Brain pericyte (primary cell): ENCODE results near the gene KCNC4.

Experiments
- DNase-seq: peaks from one replicate; pipeline ENCODE4 v3.0.0-alpha.2; 2012; ENCODE audit warnings: low read depth, low spot score

The KCNC4 gene

GRCh38 chr1:110211496-110212168 is 1.5 kb downstream of the KCNC4 start:
- no peak for DNase-seq

DNA sequence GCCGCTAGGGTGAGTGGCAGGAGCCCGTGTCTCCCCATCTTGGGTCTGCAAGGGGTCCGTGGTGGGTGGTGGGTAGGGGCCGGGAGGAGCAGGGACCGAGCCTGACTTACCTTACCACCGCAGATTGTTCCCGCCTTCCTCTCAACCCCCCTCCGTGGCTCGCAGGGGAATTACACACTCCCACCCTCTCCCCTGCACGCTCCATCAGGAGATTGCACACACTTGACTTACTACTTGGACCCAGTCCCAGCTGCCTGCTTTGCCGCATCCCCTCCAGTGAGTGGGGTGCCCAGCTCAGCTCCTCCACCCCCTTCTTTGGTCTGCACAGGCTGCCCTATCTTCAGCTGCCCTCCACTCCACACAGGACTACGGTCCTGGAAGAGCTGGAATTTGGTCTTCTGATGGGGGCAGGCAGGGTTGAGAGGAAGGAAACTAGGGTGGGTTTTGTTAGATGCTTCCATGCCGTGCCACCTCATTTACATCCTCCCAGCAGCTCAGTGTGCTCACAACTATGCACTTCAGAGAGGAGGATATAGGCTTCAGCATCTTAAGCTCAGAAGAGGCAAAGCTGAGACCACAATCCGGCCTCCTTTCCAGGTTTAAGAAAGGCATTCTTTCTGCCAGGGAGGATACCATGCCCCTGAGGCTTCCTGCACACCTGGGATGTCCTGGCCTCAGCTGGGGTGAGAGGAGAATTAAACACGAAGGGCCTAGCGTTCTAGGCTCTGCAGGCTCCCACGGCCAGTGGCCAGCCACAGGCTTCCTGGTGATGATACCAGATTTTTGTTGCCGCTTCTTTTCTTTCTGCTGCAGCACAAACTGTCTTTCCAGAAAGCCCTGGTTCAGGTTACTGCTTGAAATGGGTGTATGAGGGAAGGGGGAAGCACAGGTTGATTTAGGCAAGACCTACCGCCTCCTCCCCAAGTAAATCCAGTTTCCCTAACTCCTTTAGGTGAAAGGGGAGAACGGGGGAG is 2.3 kb downstream of the KCNC4 start:
- no peak for DNase-seq

GRCh38 chr1:110213143-110213540 is 3.0 kb downstream of the KCNC4 start:
- no peak for DNase-seq

DNA sequence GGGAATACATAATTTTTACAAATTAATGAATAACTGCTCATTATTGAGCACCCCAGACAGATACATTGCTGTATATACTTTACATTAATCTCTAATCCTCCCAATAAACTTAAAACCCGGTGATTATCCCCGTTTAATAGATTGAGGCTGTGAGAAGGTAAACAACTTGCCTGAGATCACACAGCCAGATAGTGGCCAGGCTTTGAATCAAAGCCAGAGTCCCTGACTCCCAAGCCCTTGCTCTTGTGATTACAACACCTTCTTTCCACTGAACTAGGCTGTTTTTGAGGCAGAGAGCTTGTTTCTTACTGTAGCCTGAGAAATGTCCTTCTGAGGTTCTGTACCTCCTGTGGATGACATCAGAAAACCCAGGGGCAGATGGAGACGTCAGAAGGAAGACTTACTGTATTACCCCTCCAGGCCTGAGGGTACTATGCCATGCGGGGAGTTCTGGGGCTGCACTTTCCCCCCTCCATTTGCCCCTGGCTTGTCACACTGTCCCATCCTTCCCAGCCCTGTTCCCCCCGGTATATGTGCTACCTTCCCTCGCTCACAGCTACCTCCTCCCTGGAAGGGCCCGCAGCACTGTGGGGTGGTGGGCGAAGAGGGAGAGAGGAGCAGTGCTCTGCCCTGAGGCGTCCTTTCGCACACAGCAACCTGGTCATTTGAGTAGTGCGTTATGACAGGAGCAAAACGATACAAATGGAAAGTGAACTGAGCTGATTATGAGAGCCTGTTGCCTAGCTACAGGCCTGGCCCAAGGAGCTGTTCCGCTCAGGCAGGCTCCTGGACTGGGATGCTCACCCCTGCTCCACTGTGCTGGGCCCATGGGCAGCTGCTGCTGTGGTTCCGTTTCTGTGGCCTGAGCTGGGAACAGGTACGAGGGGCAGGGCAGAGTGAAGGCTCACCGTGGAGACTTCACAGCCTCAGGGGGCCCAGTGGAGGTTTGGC is 4.6 kb downstream of the KCNC4 start:
- DNase-seq, result no peak

DNA sequence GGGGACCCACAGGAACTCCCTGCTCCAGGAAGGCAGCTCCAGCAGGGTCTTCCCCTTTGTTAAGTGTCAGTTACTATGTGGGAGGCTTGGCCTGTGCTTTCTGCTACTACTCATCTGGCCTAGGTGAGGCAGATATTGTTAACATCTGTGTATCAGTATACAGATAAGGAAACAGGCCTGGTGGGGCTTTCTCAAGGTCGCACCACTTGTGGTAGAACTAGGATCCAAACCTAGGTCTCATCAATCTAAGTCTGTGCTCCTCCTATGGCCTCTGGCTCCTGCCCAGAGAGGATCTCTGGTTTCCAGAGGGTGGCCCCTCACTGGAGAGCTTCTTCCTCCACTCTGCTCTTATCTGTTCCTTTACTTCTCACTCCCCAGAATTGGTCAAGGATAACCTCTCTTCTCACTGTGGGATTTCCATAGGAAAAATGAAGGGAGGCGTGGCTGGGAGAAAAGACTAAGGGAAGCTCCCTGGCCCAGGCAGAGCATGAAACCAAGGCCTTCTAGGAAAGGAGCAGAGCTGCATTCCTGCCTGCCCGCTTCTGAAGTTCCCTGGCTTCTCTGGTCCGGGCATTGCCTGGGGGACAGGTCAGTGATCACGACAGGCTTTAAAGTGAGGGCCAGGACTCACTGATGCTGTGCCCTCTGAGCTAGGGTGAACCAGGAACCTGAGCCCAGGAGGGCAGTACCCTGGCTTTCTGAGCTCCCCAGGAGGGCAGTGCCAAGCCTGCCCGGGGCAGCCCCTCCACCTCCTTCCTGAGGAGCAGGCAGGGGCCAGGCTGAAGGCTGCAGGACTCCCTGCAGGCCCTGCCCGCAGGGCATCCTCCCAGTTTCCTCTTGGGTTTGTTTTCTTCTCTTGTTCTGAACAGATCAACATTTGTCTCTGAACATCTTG is 5.8 kb downstream of the KCNC4 start:
- DNase-seq, result no peak

DNA sequence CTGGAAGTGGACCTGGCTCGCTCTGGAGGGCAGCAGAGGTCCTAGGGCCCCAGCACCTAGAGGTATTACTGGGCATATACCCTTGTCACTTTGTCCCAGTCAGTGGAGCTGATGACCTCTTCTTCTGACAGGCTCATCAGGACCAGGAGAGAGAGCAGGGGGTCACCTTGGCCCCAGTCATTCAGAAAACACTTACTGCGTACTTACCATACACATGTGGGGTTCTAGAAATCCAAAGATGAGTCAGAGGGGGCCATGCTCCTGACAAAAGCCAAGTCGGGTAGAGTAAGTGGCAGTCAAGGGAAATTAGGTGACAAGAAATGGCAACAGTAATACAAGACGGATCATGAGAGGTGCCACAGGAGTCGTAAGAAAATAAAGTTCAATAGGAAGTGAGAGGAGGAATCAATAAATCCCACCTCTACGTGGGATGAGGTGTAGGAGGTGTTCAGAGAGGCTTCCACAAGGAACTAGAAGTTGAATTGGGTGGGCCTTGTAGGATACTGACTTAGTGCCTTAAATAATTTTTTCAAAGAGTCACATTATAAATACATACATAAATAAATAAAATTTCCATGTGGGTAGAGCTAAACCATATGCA is 6.8 kb downstream of the KCNC4 start:
- DNase-seq, result no peak

DNA sequence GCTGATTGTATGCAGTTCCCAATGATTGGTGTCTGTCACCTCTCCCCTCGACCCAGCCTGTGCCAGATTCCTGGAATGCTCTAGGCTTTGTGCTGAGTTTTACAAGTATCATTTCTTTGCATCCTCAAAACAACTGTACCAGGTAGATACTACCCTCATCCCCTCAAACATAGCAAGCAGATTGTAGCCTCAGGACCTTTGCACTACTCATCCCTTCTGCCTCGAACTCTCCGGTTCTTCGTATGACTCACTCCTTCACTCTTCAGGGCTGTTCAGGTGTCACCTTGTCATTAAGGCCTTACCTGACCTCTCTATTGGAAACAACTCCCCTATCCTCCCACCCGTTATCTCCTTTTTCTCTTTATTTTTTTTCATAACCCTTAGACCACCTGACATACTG is 8.0 kb downstream of the KCNC4 start:
- DNase-seq, result no peak

GRCh38 chr1:110218739-110219138 is 8.6 kb downstream of the KCNC4 start:
- DNase-seq, result no peak

DNA sequence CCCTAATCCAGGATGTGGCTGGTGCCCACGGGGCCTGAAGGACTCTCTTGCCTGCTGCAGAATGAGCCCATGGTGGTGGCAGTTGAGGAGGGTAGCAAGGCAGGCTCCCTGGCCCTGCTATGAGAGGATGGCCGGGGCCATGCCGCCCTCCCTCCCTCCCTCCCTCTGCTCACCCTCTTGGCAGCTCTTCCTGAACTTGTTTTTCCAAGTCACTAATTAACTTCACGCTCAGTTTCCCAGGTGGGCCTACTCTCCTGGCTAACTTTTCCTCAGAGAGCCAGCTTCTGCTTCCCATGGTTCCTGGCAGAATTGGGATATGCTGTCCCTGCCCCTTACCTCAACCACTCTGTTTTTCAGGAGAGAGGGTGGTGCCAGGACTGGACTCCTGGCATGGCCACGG is 10.2 kb downstream of the KCNC4 start:
- no peak for DNase-seq

GRCh38 chr1:110221119-110221518 is 11.0 kb downstream of the KCNC4 start:
- no peak for DNase-seq

- DNase-seq, result no peak
These were observed 13.0 kb downstream of the KCNC4 start for GRCh38 chr1:110223127-110223526.

GRCh38 chr1:110223581-110223980 is 13.5 kb downstream of the KCNC4 start:
- DNase-seq, result no peak

- no peak for DNase-seq
These were observed 14.3 kb downstream of the KCNC4 start for GRCh38 chr1:110224240-110224995.

DNA sequence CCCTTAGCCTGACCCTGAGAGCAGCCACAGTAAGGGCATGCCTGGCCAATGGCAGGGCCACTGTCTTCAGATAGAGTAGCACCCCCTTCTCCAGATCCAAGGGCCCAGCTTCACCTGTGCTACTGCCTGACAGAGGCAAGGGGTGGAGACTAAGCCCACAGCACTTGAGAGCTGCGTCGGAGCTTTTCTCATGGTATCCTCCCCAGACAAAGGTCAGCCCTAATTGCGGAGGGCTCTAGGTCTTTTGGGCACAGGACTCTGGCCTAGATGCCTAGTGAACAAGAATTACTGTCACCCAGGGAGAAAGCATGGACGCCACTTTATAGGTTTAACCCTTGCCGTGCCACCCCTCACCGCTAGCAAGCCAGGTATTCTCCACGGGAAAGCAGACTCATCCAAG is 15.1 kb downstream of the KCNC4 start:
- DNase-seq, result no peak

DNA sequence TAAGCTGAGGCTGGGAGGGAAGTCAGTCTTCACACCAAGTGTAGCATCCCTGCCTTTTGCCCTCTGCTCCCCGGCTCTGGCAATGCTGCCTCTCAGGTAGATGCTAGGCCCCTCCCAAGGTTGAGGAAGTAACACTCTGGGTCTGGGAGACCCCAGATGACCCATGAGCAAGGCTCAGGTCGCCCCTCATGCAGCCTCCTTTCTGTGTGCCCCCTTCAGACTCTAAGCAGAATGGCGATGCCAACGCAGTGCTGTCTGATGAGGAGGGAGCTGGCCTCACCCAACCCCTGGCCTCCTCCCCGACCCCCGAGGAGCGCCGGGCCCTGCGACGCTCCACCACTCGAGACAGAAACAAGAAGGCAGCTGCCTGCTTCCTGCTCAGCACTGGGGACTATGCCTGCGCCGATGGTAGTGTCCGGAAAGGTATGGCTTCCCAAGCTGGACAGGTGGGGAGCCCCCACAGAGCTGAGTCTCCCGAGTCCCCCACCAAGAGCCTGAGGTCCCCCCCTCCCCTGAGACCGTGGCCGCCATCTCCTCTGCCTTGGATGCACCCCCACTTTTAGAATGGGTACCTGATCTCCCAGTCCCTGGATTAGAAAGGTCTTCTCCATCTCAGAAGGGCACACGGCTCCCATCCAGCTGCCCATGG is 15.8 kb downstream of the KCNC4 start:
- DNase-seq, result no peak

DNA sequence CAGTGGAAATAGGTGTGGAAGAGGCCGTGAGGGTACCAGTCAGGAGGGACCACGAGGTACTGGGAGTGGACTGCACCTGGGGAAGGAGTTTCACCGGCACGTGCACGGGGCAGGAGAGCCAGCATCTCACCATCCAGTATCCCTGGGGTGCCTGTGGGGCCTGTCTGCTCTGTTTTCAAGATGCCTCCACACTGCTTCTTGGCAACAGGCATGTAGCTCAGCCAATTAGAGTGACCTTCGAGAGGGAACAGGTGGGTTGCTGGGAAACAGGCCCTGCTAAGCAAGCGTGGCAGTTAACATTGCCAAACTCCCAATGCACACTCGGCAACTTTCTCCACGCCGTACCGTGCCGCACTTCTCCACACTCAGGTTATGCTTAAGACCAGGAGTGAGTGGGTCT is 17.7 kb downstream of the KCNC4 start:
- no peak for DNase-seq

- DNase-seq, result no peak
These were observed 18.3 kb downstream of the KCNC4 start for GRCh38 chr1:110228381-110228780.

DNA sequence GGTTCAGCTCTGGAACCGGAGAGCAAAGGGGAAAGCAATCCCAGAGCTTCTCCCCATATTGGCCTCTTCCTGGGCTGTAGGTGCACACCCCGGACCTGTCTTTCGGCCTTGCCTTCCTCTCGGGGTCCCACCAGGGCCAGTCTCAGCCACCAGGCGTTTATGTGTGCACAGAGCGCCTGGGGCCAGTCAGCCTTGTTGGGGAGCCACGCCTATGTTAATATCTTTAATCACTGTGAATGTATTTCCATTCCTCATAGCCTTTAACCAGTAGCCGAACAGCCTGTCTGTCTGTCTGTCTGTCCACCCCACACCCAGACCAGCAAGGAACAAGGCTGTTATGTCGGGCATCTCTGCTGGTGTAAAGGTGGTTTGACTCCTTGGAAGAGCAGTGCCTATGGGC is 18.8 kb downstream of the KCNC4 start:
- DNase-seq, result no peak

- DNase-seq, result no peak
These were observed 19.4 kb downstream of the KCNC4 start for GRCh38 chr1:110229348-110230001.
